Small intestine (tissue), 7 donors: ENCODE results near the gene FZD2. TPM values are rescaled to one million over a fixed set of nuclear protein-coding genes. Genes with fewer than 3 reads are reported as not detected.

Experiments
- DNase-seq, 2 donors: peaks; one replicate each; pipeline versions ENCODE4 v3.0.0 to v3.0.0-alpha.2; 2013
- FAIRE-seq: peaks from 2 replicates; lab custom pipeline; 2012; peaks lifted over from hg19 to GRCh38; lab: Jason Lieb, UNC
- H3K27ac ChIP-seq, 3 donors: one replicate each; pipeline ENCODE4 v1.5.1; 2013; ENCODE audit warnings: low read length in 2 of 3, mild to moderate bottlenecking in 2 of 3, control low read depth in 1 of 3, inconsistent platforms in 1 of 3, low read depth in 1 of 3, moderate library complexity in 1 of 3
- H3K27me3 ChIP-seq, 3 donors: one replicate each; pipeline ENCODE4 v1.6.1; 2013; ENCODE audit warnings: low read length in 3 of 3, inconsistent platforms in 1 of 3; ENCODE audit not compliant: control insufficient read depth in 3 of 3, insufficient read depth in 3 of 3
- H3K36me3 ChIP-seq, 3 donors: one replicate each; pipeline ENCODE4 v1.6.1; 2013; ENCODE audit warnings: low read length in 3 of 3, inconsistent platforms in 1 of 3, low read depth in 1 of 3, mild to moderate bottlenecking in 1 of 3, moderate library complexity in 1 of 3; ENCODE audit not compliant: control insufficient read depth in 3 of 3, insufficient read depth in 2 of 3
- H3K4me1 ChIP-seq, 3 donors: one replicate each; pipeline ENCODE4 v1.6.1; 2013; ENCODE audit warnings: low read length in 2 of 3, inconsistent platforms in 1 of 3, low read depth in 1 of 3, mild to moderate bottlenecking in 1 of 3, moderate library complexity in 1 of 3; ENCODE audit not compliant: control insufficient read depth in 3 of 3, insufficient read depth in 2 of 3
- H3K4me3 ChIP-seq, 3 donors: one replicate each; pipeline ENCODE4 v1.5.1; 2013; ENCODE audit warnings: low read length in 3 of 3, control low read depth in 1 of 3, inconsistent platforms in 1 of 3, low read depth in 1 of 3, mild to moderate bottlenecking in 1 of 3, moderate library complexity in 1 of 3
- H3K9me3 ChIP-seq, 2 donors: one replicate each; pipeline ENCODE4 v1.6.1; 2013; ENCODE audit warnings: low read depth in 1 of 2, low read length in 1 of 2; ENCODE audit not compliant: control insufficient read depth in 2 of 2, insufficient read depth in 1 of 2
- WGBS, 3 donors: extraction: QIAGEN DNeasy Blood & Tissue Kit; methylation state at CpG; one replicate each; pipeline ENCODE4 v1.1.7; 2013; 5-methylcytosine and 5-hydroxymethylcytosine counted together
- polyA plus RNA-seq, 4 donors: library from polyadenylated mRNA; stranded (reverse) in 3 of 4; unstranded in 1 of 4; fragments of 200-250 nt in 3 of 4; fragments of 120-200 nt in 1 of 4; gene quantifications; one replicate each; pipeline versions ENCODE4 v1.2.1 to v1.2.3, GENCODE V29; 2013
- donor health status: healthy with polysubstance abuse.
- donor health status: control.
- donor health status: control.
- donor health status: Bipolar disorder and iron deficiency.
- donor health status: healthy.

The FZD2 gene
- polyA plus RNA-seq, 4 donors: 0.79 to 3.1 TPM; not detected in 2

DNA sequence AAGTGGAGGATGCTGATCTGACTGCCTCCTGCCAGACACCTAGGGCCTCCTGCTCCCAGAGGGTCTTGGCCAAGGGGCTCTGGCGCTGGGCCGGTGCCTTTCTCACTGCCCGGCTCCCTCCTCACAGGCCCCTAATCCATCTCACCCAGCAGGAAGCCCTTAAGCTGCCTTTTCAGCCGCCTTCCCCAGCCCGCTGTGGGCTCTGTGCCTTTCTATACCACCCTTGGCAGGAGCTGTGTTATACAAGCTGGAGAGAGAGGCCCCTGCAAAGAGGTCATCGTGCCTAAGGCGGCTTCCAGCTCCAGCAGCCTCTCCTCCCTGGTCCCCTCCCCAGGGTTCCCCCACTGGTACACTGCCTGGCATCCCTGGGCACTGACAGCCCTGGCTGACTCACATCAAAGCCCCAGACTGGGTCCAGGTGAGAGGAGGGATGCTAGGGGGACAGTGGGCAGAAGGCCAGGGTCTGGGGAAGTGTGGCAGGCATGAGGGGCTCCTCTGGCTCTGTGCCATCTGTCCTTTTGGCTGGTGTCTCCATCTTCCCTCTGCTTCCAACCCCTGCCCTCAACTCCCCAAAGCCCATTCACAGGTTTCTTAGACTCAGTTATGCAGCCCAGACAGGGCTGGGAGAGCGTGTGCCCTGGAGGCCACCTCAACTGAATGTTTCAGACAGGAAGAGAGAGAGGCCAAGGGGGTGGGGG lies 15.3 kb upstream of the FZD2 start:
- no peak overlapping the region for H3K27ac ChIP-seq
- WGBS, 3 donors: 60 to 72% (median 60%) methylated on average over 8 of the region's 8 CpGs
- H3K27me3 ChIP-seq: peaks cover 0 to 15% (median 0%) of the 10 kb centered on the region in 3 donors
- H3K4me3 ChIP-seq: no peak overlapping the region
- peaks cover 0 to 3% of the 10 kb centered on the region in 2 donors for H3K9me3 ChIP-seq
- H3K4me1 ChIP-seq: peaks cover 0 to 17% (median 0%) of the 10 kb centered on the region in 3 donors
- FAIRE-seq (no peak), DNase-seq (no peak)
- H3K36me3 ChIP-seq: no peaks in the 10 kb centered on the region

DNA sequence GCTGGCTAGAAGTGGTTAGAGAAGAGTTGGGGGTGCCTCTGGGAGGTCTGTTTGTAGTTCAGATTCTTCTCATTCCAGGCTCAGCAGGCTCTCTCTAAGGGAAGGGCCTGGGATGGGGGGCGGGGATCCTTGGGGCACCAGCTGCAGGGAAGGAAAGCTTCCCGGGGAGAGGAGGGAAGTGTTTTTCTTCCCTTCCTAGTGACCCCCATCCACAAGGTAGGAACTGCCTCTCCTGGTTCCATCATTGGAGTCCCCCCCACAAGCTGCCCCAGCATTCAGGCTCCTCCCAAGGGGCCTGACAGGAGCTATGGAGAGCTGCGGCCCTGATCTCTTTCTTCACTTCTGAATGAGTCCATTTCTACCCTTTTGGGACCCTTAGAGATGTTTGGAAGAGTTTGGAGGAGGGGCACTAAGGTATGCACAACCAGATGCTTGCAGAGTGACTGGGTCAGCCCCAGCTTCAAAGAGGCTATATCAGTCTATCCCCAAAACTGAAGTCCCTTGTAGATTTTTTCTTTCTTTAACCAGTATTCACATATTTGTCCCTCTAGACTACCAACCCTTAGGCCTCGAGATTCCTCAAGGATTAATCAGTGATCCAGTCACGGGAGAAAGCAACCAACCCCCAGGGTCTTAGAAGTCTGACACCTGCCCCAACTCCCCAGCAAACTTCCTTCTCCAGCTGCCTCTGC lies 13.9 kb upstream of the FZD2 start:
- Histone ChIP-seq H3K27ac (peak overlapping the region in 1 of 3 donors; percentile 64), H3K27me3 (peaks cover 0 to 15% (median 0%) of the 10 kb centered on the region in 3 donors), H3K4me1 (peaks cover 0 to 25% (median 0%) of the 10 kb centered on the region in 3 donors), H3K36me3 (no peaks in the 10 kb centered on the region), H3K9me3 (peaks cover 0 to 3% of the 10 kb centered on the region in 2 donors), H3K4me3 (no peak overlapping the region)
- peak in 1 of 2 donors; percentile 54 for DNase-seq
- 38 to 46% (median 41%) methylated on average over 5 of the region's 5 CpGs for WGBS, 3 donors
- no peak for FAIRE-seq

DNA sequence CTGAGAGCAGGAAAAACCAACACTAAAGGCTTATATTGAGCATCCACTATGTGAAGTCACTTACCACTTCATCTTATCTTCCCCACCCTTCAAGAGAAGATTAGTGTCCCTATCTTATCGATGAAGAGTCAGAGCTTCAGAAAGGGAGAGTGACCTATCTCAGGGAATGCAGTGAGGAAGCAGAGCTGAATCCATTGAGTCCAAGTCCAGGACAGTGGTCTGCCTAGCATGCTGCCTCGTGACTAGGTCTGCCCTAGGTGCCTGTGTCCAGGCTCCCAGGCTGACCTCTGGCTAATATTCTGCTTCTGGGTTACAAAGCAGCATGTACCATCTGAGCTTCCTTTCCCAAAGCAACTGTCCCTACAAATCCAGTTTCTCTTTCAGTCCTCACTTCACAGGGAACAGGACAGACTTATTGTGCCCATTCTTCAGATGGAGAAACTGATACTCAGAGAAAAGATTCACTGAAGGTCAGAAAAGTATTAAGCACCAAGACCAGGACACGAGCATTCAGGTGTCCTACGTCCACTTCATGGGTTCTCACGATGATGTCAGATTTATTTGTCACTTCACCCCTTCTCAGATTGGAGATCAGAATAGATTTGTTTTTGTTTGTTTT lies 13.3 kb upstream of the FZD2 start:
- H3K27me3 ChIP-seq: peaks cover 0 to 15% (median 0%) of the 10 kb centered on the region in 3 donors
- no peaks in the 10 kb centered on the region for H3K36me3 ChIP-seq
- no peak overlapping the region for H3K4me3 ChIP-seq
- peaks cover 0 to 30% (median 0%) of the 10 kb centered on the region in 3 donors for H3K4me1 ChIP-seq
- DNase-seq (no peak), FAIRE-seq (no peak)
- H3K9me3 ChIP-seq: peaks cover 0 to 3% of the 10 kb centered on the region in 2 donors
- 50 to 71% (median 56%) methylated on average over 5 of the region's 5 CpGs for WGBS, 3 donors
- peak overlapping the region in 1 of 3 donors; percentile 64 for H3K27ac ChIP-seq

DNA sequence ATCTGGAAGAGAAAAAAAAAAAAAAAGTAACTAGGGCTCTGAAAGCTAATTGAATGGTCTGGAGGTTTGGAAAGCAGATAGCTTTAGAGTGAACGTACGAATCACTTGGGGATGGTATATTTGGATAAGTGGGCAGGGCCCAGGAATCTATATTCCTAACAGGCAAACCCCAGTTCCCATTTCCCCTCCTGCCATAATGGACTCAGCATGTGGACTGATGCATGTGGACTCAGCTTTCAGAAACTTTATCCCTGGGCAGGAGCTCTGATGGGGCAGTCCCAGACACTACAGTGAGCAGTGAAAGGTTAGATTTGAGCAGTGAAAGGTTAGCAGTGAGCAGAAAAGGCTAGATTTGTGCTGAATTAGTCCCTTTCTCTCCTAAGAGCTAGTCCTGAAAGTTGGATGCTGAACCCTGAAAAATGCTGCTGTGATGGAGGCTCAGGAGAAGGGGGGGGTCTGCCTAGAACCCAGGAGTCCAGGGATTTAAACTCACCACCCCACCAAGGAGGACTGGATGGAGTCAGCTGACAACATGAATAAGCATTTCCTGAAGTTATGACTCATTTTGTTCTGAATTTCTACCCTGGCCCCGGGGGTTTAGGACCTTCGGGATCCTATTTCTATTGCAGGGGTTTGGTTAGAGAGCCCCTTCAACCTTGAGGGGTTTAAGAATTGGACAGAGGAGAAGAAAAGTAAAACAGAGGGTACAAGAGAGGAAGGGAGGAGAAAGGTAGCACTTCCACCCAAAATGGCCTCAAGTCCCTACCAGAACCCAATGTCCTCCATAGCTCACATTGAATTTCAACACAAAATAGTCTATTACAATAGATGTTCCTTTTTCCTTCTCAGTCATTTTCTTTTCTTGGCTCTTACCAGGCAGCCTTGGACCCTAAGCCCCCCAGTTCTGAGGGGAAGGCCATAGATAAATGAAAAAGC lies 10.3 kb upstream of the FZD2 start:
- Histone ChIP-seq H3K9me3 (peaks cover 0 to 5% of the 10 kb centered on the region in 2 donors), H3K4me3 (no peak overlapping the region), H3K36me3 (no peaks in the 10 kb centered on the region), H3K27me3 (no peaks in the 10 kb centered on the region), H3K27ac (peak overlapping the region in 2 of 3 donors; percentile 21 to 63), H3K4me1 (peaks cover 0 to 28% (median 0%) of the 10 kb centered on the region in 3 donors)
- no peak for FAIRE-seq
- no peak for DNase-seq
- WGBS, 3 donors: 51 to 56% (median 53%) methylated on average over 4 of the region's 4 CpGs

DNA sequence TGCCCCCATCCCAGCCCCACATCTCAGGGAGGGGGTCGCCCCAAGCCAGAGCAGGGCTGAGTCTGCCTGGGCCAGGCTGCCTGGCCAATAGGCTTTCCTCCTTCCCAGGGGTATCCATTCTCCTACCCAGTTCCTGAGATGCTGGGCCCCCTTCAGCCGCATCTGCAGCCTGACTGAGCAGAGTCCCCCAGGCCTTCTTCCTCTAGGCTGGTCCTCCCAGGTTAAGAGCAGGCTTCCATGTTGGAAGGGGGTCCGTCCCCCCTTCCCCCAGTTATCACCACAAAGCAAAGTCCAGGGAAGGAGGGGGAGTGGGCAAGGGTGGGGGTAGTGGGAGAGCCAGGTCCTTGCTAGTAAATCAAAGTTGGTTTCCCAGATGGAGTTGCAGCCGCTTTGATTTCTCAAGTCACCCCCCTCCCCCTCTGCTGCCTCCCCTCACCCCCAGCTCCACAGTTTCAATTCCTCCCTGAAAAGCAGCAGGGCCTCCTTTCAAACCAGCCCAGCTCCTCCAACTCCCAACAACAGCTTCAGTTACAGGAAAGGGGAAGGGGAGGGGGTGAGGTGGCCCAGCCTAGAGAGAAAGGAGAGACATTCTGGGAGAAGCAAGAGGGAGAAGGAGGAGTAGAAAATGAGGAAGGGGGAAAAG lies 9.5 kb upstream of the FZD2 start:
- Histone ChIP-seq H3K27me3 (no peaks in the 10 kb centered on the region), H3K4me1 (peaks cover 0 to 31% (median 0%) of the 10 kb centered on the region in 3 donors), H3K9me3 (peaks cover 0 to 9% of the 10 kb centered on the region in 2 donors), H3K36me3 (no peaks in the 10 kb centered on the region), H3K27ac (peak overlapping the region in 2 of 3 donors; percentile 58 to 63), H3K4me3 (no peak overlapping the region)
- FAIRE-seq: no peak
- WGBS, 3 donors: 81 to 97% (median 81%) methylated on average over 2 to 4 of the region's 4 CpGs
- DNase-seq: no peak

DNA sequence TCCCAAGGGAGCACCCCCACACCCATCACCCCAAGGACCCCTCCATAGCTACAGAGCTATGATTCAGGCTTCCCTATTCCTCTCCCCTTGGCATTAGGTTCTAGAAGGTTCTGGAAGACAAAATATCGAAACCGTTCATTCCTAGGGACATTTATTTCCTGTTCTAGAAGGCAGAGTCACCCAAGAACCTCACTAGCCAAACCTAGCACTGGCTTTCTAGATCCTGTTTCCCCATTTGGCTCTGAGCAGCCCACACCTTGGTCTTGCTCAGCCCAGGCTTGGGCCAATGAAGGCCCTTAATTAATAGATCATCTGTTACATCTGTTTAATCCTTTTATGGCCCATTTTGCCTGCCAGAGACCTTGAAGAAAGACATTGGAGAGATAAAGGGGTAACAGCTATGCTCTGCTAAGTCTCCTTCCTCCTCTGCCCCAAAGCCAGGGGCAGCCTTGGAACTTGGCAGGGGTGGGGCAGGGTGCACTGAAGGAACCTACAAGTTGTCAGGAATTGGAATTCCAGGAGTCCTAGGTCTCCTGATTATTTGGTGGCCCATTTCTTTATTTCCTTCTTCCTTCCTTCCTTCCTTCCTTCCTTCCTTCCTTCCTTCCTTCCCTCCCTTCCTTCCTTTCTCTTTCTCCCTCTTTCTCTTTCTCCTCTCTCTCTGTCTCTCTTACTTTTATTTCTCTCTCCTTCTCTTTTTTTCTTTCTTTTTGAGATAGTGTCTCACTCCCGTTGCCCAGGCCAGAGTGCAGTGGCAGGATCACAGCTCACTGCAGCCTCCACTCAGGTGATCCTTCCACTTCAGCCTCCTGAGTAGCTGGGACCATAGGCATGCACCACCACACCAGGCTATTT lies 8.7 kb upstream of the FZD2 start:
- Histone ChIP-seq H3K27ac (peak overlapping the region in 2 of 3 donors; percentile 39 to 58), H3K36me3 (no peaks in the 10 kb centered on the region), H3K4me1 (peaks cover 0 to 23% (median 0%) of the 10 kb centered on the region in 3 donors), H3K4me3 (no peak overlapping the region), H3K9me3 (peaks cover 0 to 9% of the 10 kb centered on the region in 2 donors), H3K27me3 (no peaks in the 10 kb centered on the region)
- DNase-seq (peak in 1 of 2 donors; percentile 47), FAIRE-seq (no peak)
- 43 to 71% (median 67%) methylated on average over 3 of the region's 3 CpGs for WGBS, 3 donors

DNA sequence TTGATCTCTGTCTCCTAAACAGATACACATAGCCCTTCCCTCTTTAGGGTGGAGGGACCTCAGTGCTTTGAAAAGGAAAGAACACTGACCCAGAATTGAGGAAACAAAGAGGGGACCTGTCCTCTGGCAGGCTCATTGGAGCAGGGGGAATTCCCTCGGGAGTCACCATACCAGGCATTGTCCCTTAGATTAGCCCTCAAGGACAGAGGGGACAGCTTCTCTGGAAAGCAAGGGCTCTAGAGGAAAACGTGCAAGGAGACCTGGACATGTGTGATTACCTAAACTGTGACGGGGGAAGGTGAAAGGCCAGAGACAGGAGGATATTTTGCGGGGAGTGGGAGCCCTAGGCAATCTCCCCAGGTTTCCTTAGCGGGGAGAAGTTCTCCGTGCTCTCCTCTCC lies 7.6 kb upstream of the FZD2 start:
- WGBS, 3 donors: 48 to 68% (median 52%) methylated on average over 6 of the region's 6 CpGs
- no peaks in the 10 kb centered on the region for H3K27me3 ChIP-seq
- peaks cover 0 to 17% (median 0%) of the 10 kb centered on the region in 3 donors for H3K4me1 ChIP-seq
- no peaks in the 10 kb centered on the region for H3K36me3 ChIP-seq
- no peak overlapping the region for H3K27ac ChIP-seq
- H3K4me3 ChIP-seq: no peak overlapping the region
- no peak for DNase-seq
- H3K9me3 ChIP-seq: peaks cover 0 to 9% of the 10 kb centered on the region in 2 donors
- FAIRE-seq: no peak
